Femur (tissue), 1 donor: Measurements from ENCODE around the gene SH2D3C.

Experiments
- DNase-seq: peaks from one replicate; pipeline ENCODE4 v3.0.0-alpha.2; 2017

SH2D3C gene

DNA sequence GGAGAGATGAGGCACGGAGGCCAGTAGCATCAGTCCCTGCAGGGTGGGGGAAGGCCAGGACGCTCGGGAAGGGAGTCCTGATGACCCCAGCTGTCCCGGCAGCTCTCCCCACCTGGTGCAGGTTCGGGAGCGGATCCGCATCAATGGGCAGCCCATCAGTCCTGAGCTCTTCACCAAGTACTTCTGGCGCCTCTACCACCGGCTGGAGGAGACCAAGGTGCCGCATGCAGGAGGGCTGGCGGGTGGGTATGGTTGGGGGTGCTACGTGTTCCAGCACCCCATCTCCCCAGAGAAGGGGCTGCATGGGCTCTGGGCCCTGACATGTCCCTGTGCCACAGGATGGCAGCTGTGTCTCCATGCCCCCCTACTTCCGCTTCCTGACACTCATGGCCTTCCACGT lies 28.4 kb upstream of the SH2D3C start:
- no peak for DNase-seq

DNA sequence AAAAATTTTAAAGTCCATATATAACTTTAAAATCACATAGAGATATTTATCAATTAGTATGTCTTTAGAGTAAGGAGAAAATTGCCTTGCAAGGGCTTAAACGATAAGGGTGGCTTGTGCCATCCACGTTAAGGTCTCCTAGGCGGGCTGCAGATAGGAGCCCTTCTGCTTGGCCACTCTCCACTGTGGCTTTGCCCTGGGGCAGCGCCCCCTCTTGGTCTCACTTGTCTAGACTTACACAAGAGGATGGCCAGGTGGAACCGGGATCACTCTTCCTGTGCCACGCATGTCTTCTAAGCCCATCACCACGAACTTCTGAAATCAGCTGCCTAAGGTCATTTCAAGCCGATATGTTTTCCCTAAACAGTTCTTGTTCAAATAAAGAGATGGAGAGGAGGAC lies 27.2 kb upstream of the SH2D3C start:
- DNase-seq, result no peak

DNA sequence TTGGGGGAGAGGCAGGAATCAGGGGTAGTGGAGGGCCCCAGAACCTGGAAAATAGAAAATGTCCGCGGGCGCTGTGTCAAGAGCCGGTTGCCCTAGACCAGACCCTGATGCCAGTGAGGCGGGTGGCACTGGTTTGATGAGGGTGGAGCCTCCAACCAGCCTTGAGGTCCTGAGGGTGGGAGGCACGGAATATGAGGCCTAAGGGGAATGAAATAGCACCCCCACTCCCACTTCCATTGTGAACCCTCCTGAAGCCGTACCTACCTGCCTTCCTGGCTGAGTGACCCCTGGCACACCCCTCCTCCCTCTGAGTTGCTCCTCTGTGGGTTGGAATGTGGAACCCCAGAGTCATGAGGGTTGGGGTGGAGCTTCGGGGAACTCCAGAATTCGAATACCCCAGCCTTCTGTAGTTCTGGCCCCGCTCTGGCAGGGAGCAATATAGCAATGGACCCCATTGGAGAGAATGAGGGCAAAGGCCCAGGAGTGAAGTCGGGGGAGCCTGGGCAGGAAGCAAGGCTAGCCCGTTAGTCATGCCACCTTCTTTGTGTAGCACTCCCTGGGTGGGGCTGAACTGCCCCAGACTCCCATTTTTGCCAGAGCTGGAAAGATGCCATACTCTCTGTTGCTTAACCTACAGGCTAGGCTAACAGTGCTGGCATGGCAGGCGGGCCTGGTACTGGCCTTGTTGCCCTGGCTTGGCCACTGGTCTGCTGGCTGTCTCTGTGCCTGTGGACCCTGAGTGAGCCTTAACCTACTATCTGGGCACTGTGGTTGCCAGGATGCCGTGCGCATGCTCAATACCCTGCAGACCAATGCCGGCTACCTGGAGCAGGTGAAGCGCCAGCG lies 25.3 kb upstream of the SH2D3C start:
- no peak for DNase-seq

DNA sequence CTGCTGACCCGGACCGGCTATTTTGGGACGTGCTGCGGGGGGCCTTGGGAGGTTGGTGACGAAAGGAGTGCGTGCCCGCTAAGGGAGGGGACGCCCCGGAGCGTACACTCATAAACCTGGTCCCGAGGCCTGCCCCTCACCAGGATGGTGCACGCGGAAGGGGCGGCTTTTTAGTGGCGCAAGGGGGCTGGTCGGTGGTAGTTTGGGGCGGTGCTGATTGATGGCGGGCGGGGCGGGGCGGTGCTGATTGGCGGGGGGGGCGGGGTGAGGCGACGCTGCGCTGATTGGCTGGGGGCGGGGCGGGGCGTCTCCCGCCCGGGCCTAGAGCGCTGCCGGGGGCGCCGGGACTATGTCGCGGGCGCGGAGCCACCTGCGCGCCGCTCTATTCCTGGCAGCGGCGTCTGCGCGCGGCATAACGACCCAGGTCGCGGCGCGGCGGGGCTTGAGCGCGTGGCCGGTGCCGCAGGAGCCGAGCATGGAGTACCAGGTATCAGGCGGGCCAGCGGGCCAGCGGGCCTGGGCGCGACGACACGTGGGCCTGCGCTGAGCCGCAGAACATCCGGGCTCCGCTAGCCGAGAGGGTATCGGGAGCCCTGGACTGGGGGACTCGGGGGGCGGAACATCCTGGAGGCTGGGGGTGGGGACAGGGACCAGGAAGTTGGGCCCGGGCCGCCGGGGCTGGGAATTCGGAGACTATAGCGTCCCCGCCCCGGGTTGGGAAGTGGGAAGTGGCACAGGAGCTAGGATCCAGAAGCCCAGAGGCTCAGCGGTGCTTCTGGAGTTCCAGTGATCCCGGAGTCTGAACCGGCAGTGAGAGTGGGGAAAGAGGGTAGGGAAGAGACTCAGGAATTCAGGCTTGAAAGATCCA lies 24.3 kb upstream of the SH2D3C start, which contains the start of gene FPGS:
FPGS (plus strand) TSS at position 307 of the 868 bp plus-strand sequence; CDS start at position 350, 43 bp downstream.
- peak; percentile 93 for DNase-seq

DNA sequence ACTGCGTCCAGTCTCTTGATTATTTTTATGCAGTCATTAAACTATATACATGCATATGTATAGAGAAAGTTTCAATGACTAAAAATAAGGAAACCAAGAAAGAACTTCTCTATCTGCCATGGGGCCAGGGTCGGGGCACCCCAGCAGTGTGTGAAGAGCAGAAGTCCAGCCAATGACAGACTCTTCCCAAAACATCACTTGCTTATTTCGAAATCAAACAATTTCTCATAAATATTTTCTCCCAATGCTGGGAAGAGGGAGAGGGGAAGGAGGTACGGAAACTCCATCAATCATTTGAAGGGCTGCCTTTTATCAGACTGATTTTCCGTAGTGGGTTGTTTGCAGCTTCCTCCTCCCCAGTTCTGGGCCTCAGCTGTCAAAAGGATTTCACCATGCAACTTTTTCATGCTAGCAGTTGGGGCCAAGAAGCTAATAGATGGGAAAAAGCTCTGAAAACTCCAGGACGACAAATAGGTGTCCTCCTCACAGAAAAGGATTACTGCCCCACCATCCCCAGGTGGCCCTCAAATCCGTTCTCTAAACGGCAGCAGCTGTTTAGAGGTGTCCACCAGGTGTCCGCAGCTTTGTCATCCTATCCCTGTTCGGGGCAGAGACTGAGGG lies 23.6 kb upstream of the SH2D3C start:
- DNase-seq, result no peak

DNA sequence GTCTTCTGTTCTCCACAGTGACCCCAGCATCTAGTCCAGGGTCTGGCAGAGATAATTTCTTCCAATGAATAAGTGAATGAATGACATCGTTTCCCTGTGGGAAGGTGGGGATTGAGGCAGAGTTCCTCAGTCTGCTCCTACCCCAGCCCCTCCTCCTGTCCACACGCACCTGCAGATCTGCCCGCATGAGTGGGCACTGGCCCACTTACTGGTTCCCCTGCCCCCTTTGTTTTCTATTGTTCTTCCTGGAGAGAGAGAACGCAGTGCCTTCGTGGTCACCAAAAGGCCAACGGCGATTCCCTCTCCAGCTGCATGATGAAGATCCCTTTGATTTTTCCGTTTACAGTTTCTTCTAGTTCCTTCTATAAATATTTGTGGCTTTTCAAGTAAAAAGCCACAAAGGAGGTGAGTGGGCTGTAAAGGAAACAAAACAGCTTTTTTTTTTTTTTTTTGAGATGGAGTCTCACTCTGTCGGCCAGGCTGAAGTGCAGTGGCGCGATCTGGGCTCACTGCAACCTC lies 18.4 kb upstream of the SH2D3C start:
- no peak for DNase-seq

DNA sequence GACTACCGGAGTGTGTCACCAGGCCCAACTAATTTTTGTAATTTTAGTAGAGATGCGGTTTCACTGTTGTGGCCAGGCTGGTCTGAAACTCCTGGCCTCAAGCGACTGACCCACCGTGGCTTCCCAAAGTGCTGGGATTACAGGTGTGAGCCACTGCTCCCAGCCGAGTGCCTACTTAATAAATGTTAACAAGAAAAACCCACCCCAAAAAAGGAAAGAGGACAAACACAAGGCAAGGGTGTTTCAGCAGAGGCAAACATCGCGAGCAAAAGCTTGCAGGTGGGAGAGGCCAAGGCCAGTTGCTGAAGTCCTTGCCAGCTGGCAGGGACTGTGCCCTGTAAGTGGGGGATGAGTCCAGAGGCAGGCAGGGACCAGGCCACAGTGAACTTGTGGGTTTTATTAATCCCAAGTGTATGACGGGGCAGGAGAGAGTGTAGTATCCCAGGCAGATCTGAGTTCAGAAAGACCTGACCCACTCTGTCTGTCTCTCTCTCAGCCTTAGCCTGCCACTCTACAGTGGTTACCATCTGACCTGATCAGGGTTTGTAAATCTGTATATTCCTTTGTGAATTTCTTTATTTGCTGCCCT lies 17.9 kb upstream of the SH2D3C start:
- DNase-seq, result no peak

DNA sequence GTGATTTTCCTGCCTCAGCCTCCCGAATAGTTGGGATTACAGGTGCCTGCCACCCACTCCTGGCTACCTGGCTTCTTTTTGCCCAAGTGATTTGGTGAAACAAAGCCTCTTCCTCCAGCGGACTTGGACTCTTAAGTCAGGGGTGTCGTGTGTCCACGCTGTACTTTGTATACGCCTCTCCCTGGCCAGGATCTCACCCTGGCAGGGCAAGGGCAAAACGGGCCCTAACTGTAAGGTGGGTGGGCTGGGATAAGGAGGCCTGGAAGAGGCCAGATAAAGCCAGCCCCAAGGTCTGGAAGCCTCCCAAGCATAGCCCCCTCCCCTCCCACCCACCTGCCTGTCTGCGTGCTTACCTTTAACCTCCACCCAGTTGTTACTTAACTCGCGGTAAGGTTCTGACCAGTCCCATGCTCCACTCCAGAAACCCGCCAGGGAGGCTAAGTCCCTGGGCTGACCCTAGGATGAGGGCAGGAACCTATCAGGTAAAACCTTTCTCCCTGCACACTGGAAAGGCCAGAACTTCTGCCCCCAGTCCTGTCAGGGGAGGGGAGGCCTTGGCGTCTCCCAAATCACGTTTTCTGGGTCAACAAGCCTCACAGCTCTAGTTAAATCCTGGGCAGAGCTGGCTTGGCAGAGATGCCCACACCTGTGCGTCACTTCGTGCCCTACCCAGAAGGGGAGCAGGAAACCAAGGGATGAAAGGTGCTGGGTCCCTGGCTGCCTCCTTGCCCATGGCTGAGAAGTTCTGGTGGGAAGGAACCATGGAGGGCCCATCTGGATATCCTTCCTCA lies 15.7 kb upstream of the SH2D3C start:
- no peak for DNase-seq

DNA sequence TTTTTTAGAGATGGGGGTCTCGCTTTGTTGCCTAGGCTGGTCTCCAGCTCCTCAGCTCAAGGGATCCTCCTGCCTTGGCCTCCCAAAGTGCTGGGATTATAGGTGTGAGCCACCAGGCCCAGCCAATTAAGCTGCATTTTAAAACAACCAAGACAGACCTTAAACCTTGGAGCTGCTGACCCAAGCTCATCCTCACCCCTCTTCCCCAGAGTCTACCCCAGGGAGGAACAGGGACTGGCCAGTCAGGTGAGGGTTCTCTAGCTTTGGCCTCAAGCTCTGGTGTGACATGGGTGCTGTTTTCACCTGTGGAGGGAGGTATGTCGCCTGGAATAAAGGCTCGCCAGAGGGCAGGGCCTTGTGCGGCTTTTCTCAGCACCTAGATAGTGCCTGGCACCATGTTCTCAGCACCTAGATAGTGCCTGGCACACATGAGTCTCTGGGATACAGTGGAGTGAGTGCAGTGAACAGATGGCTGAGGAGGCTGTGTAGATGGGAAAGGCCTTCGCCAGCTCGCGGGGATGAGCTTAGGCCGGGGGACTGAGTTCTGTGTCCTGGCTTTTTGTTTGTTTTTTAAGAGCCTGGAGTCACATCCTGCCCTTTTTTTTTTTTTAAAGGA lies 14.7 kb upstream of the SH2D3C start:
- no peak for DNase-seq

DNA sequence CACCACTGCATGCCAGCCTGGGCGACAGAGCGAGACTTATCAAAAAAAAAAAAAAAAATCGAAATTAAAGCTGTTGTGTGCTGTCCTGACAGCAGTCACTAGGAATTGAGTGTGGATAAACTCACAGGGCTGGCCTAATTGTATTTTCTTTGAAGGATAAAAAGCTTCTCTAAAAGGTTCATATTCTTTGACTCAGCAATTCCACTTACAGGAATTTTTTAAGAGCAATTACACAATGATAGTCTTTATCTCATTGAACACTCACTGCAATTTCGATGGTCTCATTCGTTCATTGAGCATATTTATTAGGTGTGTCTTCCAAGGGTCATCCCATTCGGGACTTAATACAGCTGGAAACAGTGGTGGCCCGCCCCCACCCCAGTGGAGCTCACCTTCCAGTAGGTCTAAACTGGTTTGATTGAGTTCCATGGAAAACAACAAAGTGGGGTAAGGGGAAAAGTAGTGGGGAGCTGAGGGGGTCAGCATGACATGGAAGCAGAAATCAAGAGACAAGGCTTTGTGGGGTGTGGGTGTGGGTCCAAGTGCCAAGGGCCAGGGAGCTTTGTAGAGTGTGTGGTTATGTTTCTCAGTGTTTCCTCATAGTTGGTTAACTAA lies 14.1 kb upstream of the SH2D3C start:
- DNase-seq, result no peak

DNA sequence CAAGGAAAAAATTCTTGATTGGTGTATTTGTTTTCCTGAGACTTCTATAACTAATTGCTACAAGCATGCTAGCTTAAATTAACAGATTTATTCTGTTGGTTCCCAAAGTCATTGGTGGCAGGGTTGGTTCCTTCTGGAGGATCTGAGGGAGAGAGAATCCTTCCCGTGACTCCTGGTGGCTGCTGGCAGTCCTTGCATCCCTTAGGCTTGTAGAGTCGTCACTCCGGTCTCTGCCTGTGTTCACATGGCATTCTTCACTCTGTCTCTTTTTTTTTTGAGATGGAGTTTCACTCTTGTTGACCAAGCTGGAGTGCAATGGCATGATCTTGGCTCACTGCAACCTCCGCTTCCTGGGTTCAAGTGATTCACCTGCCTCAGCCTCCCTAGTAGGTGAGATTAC lies 12.6 kb upstream of the SH2D3C start:
- no peak for DNase-seq

DNA sequence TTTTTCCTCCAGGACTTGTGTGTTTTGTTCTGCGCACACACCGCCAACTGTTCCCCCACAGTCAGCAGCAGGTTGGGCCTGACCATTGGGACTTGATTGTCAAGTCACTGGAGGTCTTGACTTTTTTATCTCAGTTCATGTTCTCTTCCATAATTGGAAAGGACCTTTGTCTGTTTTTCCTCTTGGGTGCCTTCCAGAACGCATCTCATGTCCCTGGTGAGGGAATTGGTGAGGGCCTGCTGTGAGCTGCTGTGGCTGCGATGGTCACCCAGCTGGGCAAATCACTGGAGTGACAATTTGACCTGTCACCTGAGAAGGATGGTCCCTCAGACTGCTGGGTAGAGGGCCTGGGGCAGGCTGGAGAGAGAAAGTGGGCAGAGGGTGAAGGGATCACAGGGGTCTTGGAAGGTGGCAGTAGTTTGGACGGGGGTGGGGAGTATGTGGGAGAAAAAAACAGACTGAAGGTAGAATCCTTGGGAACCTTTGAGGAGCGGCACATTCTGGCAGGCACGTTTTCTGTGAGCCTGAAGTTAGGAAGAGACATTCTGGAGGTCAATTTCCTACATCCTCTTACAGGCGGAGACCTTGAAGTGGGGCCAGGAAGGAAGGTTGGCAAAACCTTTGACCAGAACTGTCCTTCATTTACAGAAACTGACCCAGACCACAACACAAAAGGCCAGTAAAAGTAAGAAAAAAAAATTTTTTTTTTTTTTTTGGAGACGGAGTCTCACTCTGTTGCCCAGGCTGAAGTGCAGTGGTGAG lies 11.8 kb upstream of the SH2D3C start:
- no peak for DNase-seq

DNA sequence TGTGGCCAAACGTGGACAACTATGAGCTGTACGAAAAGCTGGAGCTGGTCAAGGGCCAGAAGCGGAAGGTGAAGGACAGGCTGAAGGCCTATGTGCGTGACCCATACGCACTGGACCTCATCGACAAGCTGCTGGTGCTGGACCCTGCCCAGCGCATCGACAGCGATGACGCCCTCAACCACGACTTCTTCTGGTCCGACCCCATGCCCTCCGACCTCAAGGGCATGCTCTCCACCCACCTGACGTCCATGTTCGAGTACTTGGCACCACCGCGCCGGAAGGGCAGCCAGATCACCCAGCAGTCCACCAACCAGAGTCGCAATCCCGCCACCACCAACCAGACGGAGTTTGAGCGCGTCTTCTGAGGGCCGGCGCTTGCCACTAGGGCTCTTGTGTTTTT lies 10.7 kb upstream of the SH2D3C start:
- DNase-seq, result no peak

DNA sequence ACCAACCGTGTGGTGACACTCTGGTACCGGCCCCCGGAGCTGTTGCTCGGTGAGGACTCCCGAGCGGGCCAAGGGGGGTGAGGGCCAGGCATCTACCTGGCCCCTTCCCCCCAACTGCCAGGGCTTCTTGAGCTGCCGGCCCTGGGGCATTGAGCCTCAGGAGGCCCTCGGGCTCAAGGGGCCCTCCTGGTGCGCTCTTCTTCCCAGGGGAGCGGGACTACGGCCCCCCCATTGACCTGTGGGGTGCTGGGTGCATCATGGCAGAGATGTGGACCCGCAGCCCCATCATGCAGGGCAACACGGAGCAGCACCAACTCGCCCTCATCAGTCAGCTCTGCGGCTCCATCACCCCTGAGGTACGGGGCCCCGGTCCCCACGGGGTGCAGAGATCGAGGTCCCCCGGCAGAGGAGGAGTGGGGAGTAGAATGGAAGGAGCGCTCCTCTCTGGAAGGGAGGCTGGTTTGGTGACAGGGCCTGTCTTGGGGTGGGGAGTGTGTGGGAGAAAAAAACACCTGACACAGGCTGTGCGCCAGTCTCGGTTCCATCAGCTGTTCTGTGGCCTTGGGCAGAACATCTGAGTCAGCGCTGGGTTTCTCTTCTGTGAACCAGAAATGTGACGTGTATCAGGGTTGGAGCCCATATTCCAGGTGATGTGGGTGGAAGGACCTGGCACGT lies 10.0 kb upstream of the SH2D3C start:
- no peak for DNase-seq

DNA sequence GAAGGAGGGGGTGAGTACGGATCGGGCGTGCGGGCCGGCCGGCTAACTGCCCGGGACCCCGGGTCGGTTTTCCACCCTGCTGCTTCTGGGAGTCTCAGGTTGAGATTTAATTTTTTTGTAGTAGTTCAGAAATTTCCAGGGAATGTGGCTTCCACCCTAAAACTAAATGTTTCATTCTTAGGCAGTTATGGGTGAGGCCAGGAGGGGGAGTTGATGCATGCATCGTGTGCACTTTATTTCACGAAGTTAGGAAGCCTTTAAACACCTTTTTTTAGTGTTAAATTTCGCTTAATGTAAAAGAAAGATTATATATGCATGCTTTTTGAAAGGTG lies 8.3 kb upstream of the SH2D3C start:
- DNase-seq, result no peak

DNA sequence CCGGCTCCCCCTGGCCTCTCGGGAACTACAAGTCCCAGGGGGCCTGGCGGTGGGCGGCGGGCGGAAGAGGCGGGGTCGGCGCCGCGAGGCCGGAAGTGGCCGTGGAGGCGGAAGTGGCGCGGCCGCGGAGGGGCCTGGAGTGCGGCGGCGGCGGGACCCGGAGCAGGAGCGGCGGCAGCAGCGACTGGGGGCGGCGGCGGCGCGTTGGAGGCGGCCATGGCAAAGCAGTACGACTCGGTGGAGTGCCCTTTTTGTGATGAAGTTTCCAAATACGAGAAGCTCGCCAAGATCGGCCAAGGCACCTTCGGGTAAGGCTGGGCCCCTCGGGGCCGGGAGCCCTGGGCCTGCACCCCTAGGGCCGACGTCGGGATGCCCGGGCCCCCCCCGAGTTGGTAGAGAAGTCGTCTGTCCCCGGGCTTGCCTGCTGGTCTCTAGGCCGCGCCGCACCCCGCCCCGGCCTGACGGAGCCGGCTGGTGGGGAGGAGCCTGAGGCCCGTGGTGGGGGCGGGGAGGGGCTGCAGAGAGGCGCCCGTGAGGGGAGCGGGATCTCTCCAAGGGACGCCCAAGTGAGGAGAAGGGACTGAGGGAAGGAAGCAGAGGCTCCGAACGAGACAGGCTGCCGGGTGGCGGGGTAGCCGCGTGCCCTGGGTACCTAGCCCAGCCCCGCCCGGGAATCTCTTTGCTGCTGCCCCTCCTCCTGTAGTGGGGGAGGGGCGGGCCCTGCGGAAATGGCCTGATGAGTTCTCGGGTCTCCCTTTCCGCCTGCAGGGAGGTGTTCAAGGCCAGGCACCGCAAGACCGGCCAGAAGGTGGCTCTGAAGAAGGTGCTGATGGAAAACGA lies 7.7 kb upstream of the SH2D3C start, which contains the start of gene CDK9:
CDK9 (plus strand) TSS at position 102 of the 840 bp plus-strand sequence; CDS start at position 217, 115 bp downstream.
- DNase-seq, result peak; percentile 95

DNA sequence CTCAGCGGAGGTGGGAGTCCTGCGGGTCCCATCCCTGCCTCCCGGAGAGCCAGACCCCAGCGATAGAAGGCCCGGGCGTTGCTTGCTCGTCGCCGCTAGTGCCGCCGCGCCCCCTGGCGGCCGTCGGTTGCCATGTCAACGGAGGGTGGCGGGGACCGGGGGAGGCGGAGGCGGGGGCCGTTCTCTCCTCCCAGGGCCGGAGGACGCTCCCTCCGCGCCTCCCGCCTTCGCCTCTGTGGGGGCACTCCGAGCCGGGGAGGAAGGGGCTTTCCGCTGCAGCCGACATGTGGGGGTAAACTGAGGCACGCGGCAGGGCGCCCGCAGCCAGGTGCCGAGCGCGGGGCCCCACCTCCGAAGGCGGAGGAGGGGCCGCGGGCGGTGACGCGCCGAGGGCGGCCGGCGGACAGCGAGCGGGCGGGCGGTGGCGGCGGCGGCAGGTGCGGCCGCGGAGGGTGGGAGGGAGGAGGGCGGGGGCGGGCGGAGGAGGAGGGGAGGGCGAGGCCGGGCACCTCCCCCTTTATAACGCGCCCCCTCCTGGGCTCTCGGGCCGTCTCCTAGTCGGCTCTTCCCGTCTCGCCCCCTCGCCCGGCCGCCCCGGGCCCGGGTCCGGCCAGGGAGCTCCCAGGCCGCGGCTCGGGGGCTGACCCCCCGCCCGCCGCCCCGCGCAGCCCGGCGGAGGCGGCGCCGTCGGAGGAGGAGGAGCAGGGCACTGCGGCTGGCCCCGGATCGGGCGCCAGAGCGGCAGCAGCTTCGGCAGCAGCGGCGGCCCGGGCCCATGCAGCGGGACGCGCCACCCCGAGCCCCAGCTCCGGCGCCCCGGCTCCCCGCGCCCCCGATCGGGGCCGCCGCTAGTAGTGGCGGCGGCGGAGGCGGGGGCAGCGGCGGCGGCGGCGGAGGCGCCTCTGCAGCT lies 6.8 kb upstream of the SH2D3C start:
- DNase-seq, result peak; percentile 94
